ENCODE results near the gene ENTPD1. TPM values are rescaled to one million over a fixed set of nuclear protein-coding genes. Genes with fewer than 3 reads are reported as not detected.

ENTPD1 gene
- polyA plus RNA-seq, 2 of the 4 experiments (the other 2 are of a cell fraction): 0.08 to 0.14 TPM

GRCh38 chr10:95790982-95791381, 35.0 kb downstream of the ENTPD1 start:
- H3K4me1 ChIP-seq: peaks cover 8% of the 10 kb centered on the region; the same call in 1 of the 3 replicates
- no peaks in the 10 kb centered on the region for H3K9me3 ChIP-seq
- TF ChIP-seq HOXA7 (CRISPR knock-in tag; IDR thresholded peaks at IDR 0.05): no peak
- TF ChIP-seq ZFP36 (IDR thresholded peaks at IDR 0.05; ENCODE audit: borderline replicate concordance, partially characterized antibody): no peak
- TF ChIP-seq KDM5A (IDR thresholded peaks at IDR 0.05): no peak
- TF ChIP-seq, protein P1, sequence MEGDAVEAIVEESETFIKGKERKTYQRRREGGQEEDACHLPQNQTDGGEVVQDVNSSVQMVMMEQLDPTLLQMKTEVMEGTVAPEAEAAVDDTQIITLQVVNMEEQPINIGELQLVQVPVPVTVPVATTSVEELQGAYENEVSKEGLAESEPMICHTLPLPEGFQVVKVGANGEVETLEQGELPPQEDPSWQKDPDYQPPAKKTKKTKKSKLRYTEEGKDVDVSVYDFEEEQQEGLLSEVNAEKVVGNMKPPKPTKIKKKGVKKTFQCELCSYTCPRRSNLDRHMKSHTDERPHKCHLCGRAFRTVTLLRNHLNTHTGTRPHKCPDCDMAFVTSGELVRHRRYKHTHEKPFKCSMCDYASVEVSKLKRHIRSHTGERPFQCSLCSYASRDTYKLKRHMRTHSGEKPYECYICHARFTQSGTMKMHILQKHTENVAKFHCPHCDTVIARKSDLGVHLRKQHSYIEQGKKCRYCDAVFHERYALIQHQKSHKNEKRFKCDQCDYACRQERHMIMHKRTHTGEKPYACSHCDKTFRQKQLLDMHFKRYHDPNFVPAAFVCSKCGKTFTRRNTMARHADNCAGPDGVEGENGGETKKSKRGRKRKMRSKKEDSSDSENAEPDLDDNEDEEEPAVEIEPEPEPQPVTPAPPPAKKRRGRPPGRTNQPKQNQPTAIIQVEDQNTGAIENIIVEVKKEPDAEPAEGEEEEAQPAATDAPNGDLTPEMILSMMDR (IDR thresholded peaks at IDR 0.05): no peak
- no peak for TF ChIP-seq USF2 (IDR thresholded peaks at IDR 0.05)
- no peak for TF ChIP-seq MAZ (IDR thresholded peaks at IDR 0.05; ENCODE audit: borderline replicate concordance, low read depth, low read length)
- TF ChIP-seq, protein P2, sequence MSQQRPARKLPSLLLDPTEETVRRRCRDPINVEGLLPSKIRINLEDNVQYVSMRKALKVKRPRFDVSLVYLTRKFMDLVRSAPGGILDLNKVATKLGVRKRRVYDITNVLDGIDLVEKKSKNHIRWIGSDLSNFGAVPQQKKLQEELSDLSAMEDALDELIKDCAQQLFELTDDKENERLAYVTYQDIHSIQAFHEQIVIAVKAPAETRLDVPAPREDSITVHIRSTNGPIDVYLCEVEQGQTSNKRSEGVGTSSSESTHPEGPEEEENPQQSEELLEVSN (IDR thresholded peaks at IDR 0.05; ENCODE audit: borderline replicate concordance, low read depth): no peak
- peak; percentile 72 for TF ChIP-seq MAFK (IDR thresholded peaks at IDR 0.05; ENCODE audit: partially characterized antibody)
- no peak for TF ChIP-seq FOSL2 (IDR thresholded peaks at IDR 0.05)
- peak; percentile 71 for TF ChIP-seq FOSL2 (CRISPR knock-in tag; IDR thresholded peaks at IDR 0.05)
- TF ChIP-seq REST (IDR thresholded peaks at IDR 0.05): no peak
- no peak for ATAC-seq
- ChIA-PET CTCF (no interaction called here), POLR2A (no interaction called here)
- H3K27ac ChIP-seq: no peak overlapping the region
- 53% methylated on average over 3 of the region's 3 CpGs for WGBS (ENCODE audit: missing lambda C conversion rate)
- H3K4me2 ChIP-seq: peak overlapping the region; percentile 33; the same call in 2 of the 3 replicates
- FAIRE-seq: no peak
- no peak for DNase-seq (ENCODE audit: low read depth in 1 of 2, low spot score in 1 of 2)
- H3K4me3 ChIP-seq: no peak overlapping the region

DNA sequence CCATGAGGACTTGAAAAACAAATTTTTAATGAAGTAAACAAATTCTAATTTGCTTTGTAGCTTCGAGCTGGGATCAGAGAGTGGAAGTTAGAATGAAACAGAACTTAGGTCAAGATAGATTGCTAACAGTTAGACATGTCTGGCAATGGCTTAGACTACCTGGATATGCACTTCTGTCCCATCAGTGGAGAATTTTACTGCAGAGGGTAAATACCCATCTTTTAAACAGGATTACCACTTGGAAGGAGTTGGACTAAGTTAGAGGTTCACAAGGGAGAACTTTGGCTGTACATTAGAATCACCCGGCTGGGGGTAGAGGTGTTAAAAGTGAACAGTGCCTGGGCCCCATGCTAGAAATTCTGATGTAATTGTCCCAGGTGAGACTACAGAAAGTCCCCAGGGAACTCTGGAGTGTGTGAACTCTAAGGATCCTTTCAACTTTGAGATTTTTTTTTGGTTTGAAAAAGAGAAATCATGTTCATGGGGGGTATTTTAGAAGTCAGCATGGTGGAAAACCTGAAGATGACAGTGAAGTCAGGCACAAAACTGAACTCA, 35.5 kb downstream of the ENTPD1 start:
- H3K9me3 ChIP-seq: no peaks in the 10 kb centered on the region
- TF ChIP-seq REST (IDR thresholded peaks at IDR 0.05): no peak
- no peak for TF ChIP-seq USF2 (IDR thresholded peaks at IDR 0.05)
- no peak for TF ChIP-seq ZSCAN20 (CRISPR knock-in tag; IDR thresholded peaks at IDR 0.05)
- no peak for TF ChIP-seq HOXB13 (CRISPR knock-in tag; IDR thresholded peaks at IDR 0.05; ENCODE audit: low read depth)
- TF ChIP-seq BCL3 (IDR thresholded peaks at IDR 0.05): no peak
- no peak for DNase-seq (ENCODE audit: low read depth in 1 of 2, low spot score in 1 of 2)
- no peak for FAIRE-seq
- ChIA-PET CTCF (no interaction called here), POLR2A (no interaction called here)
- peaks cover 8% of the 10 kb centered on the region; the same call in 1 of the 3 replicates for H3K4me1 ChIP-seq
- 50% methylated on average over 2 of the region's 2 CpGs for WGBS (ENCODE audit: missing lambda C conversion rate)
- no peak for ATAC-seq
- no peak overlapping the region for H3K4me3 ChIP-seq
- H3K4me2 ChIP-seq: peak overlapping the region; percentile 33; the same call in 2 of the 3 replicates
- H3K27ac ChIP-seq: no peak overlapping the region
